GM12865 (cell line): ENCODE data around the gene DCXR.

Experiments
- DNase-seq: peaks from one replicate; pipeline ENCODE4 v3.0.0; 2010; ENCODE audit warnings: low read depth
- H3K4me3 ChIP-seq: 2 replicates; pipeline ENCODE4 v1.5.1; 2011; ENCODE audit warnings: mild to moderate bottlenecking, low read depth, low read length, control low read depth
- TF ChIP-seq, protein P1 (sequence below): IDR thresholded peaks from 2 replicates; pipeline ENCODE4 v1.5.1; 2011; ENCODE audit warnings: low read length, control low read depth, low read depth, inconsistent platforms; ENCODE audit not compliant: insufficient read depth; ENCODE audit errors: missing control alignments

DCXR gene

DNA sequence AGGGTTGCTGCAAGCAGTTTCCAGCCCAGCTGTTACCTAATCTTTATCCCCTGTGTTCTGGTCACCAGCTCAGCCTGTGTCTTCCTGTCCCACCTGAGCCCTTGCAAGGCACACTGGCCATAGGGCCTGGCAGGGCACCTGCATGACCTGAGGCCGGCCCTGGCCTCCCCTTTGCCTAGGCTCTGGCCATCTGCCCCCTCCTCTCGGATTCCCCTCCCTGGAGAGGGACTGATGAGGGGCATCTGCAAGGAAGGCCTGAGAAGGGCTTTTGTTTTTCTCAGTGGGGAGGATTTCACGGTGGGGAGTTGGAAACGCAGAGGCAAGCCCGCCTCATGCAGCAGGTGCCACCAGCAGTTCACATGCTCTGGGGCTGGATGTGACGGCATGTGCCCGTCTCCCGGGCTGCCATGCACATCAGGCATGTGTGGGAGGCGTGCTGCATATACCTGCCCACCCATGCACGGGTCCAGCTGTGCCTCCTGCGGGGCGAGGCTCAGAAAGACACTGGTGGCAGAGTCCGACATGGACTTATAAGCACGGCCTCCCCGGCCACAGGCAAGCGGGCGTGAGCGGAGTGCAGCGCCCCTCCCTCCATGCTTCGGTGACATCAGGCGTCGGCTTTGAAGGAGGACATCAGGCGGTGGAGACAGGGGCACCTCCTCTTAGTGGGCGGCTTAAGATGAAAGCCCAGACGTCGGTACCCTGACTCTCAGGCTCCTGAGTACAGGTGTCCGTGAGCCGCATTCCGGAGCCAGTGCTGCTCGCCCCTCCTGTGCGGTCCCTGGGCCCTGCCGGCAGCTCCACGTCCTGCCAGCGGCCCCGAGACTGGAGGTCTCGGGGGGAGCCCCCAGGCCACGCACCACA lies 43.5 kb downstream of the DCXR start:
- TF ChIP-seq, protein P1, sequence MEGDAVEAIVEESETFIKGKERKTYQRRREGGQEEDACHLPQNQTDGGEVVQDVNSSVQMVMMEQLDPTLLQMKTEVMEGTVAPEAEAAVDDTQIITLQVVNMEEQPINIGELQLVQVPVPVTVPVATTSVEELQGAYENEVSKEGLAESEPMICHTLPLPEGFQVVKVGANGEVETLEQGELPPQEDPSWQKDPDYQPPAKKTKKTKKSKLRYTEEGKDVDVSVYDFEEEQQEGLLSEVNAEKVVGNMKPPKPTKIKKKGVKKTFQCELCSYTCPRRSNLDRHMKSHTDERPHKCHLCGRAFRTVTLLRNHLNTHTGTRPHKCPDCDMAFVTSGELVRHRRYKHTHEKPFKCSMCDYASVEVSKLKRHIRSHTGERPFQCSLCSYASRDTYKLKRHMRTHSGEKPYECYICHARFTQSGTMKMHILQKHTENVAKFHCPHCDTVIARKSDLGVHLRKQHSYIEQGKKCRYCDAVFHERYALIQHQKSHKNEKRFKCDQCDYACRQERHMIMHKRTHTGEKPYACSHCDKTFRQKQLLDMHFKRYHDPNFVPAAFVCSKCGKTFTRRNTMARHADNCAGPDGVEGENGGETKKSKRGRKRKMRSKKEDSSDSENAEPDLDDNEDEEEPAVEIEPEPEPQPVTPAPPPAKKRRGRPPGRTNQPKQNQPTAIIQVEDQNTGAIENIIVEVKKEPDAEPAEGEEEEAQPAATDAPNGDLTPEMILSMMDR = no peak

DNA sequence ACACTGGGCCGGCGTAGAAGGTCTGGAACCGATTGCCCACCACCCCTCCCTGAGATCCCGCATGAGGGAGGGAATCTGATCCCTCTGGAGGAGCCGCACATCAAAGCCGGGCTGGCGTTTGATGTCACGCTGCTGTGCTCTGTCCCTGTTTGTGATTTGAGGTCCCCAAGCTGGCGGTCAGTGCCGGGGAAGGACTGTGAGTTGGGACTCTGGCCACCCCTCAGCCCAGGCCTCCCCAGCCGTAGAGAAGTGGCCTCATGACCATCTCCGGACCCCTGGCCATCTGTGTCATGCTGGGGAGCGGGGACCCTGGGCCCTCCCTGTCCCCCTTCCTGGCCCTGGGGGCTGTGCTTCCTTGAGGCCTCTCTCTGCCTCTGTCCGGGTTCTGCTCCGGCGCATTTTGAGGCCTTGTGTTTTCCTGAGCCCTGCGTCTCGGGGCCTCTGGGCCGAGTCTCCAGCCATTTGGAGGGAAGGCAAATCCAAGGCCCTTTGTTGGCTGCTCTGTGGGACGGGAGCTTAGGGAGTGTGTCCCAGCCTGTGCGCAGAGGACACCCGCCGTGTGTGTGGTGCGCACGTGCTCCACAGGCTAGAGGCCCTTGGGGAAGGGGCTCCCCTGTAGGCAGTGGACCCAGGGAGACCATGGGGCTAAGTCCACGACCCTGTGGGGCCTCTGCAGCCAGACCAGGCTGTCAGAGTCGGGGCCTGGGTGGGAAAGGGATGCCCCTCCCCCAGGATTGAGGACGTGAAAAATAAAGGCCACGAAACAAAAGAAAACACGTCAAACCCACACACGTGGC lies 45.0 kb downstream of the DCXR start:
- TF ChIP-seq, protein P1 = no peak
- DNase-seq = no peak
- no peak overlapping the region for H3K4me3 ChIP-seq

More for the DNA sequence above, 43.5 kb downstream of the DCXR start:
- no peak overlapping the region for H3K4me3 ChIP-seq
- DNase-seq = no peak

DNA sequence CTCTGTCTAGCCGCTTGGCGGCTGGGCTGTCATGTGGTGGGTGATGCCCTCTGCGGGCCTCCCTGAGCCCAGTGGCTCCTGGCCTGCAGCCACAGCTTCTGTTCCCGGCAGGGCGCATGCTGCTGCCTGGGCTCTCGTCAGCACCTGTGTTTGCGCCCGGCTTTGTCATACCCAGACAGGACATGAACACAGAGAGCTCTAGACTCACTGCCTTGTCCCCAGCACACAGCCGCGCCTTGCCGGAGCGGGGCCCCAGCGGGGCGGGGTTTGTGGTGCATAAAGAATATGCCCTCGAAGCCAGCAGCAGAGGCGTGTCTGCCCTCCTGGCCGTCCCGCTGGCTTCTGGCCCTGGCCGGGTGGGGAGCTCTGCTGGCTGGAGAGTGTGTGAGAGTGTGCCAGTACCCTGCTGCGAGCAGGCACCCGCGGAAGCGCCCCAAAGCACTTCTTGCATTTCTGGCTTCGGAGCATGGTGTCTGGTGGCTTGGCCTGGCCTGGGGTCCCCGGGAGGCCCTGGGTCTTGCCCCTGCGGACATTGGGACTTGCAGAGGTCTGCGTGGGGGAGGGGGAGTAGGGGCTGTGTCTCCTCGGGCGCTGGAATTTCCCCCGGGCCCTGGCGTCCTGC lies 45.7 kb downstream of the DCXR start:
- TF ChIP-seq, protein P1 = no peak
- no peak for DNase-seq
- H3K4me3 ChIP-seq = no peak overlapping the region

DNA sequence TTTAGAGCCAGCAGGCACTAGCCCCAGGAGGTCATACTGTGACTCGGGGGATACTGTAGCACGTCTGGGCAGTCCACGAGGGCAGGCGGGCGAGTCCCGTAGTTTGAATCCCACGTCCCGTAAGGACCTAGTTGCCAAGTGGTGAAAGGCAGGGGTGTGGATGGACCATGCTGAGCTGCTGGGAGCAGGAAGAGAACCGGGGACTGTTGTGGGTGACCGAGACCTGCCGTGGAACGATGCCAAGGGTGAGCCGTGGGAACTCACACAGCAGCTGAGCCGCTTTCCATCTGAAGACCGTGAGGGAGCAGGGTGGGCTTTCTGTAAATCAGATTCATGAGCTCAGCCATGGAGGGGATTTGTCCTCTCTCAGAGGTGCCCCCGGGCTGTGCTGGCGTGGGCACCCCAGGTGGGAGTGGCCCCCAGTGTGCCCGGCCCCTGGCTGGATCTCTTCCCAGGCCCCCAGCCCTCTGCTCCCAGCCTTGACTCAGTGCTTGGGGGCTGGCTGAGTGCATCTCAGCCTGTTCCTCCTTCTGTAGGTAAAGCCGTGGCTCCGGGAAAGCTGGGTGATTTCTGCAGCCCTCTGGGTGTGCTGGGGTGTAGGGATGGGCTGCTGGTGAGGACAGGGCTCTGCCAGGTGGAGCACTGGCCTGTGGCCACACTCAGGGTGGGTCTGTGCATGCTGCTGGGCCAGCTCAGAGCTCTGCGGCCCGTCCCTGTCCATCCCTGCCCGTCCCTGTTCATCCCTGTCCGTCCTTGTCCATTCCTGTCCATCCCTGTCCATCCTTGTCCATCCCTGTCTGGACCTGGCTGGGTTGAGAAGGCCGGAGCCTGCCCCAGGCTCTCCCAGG lies 46.4 kb downstream of the DCXR start:
- DNase-seq = no peak
- TF ChIP-seq, protein P1 = no peak
- H3K4me3 ChIP-seq = no peak overlapping the region

DNA sequence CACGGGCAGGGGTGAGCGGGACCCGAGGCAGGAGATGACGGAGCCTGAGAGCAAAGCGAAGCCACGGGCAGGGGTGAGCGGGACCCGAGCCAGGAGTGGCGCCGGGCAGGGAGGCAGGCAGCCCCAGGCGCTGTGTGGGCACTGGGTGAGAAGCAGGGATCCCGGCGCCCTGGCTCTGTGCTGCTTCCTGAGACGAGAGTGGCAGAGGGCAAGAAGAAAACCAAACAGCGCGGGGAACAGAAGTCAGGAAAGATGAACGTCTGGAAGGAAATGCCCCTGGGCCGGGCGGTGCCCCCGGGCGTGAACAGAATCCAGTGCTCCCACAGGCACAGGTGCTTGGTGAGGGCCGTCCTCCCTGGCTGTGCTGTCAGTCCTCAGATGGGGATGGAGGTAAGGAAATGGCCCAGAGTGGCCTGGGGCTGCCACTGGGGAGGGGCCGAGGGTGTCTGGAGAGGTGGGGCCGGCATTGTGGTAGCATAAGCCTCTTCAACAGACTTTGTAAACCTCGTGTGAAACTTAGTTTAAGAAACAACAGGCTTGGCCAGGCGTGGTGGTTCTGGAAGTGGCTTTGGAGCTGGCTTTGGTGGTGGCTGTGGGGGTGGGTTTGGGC lies 50.2 kb downstream of the DCXR start:
- no peak overlapping the region for H3K4me3 ChIP-seq
- no peak for DNase-seq
- TF ChIP-seq, protein P1 = no peak

DNA sequence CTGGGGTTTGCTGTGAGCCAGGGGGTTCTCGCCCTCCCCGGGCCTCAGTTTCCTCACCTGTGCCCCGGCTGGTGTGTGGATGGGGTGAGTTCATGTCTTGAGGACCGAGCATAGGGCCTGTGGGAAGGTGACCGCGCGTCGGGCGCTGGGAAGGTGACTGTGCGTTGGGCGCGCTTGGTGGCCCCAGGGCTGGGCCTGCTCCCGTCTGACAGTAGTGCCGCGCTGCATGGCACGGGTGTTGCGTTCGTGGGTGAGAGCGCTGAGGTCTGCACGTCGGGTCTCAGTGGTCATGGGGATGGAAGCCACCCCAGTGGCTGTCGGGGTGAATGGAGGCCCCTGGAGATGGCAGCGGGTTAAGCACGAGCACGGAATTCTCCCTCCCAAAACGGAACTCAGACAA lies 50.9 kb downstream of the DCXR start:
- H3K4me3 ChIP-seq = no peak overlapping the region
- TF ChIP-seq, protein P1 = no peak
- no peak for DNase-seq
